ENCODE data around the gene ERMAP. TPM values are rescaled to one million over a fixed set of nuclear protein-coding genes. Genes with fewer than 3 reads are reported as not detected.

ERMAP gene
- total and polyA plus RNA-seq, 9 of the 15 experiments (the other 6 are each of a cell fraction or from before 2014, with no cell fraction given) = 8.0 to 31.4 (median 22.5) TPM

GRCh38 chr1:42816585-42817439 lies at the start of gene ERMAP, which contains the start of gene SVBP (continued):
- peak; percentile 68 for TF ChIP-seq PRPF4 (IDR thresholded peaks at IDR 0.05; ENCODE audit: insufficient read depth, low read depth, low read length, poor library complexity, severe bottlenecking)
- peak; percentile 73; the same call in 1 of the 2 replicates for TF ChIP-seq THAP12 (CRISPR knock-in tag; IDR thresholded peaks at IDR 0.05)
- TF ChIP-seq SP2 (IDR thresholded peaks at IDR 0.05; ENCODE audit: extremely low read depth, low read depth, low read length, poor library complexity, severe bottlenecking) = no peak
- TF ChIP-seq RBBP5 (IDR thresholded peaks at IDR 0.05; ENCODE audit: borderline replicate concordance, insufficient read depth, low read length, poor library complexity, severe bottlenecking) = peak; percentile 74
- TF ChIP-seq BCOR (IDR thresholded peaks at IDR 0.05) = peak; percentile 91
- peak; percentile 69 for TF ChIP-seq GABPA (tag; conservative IDR thresholded peaks at IDR 0.05; ENCODE audit: low read depth)
- TF ChIP-seq KDM2B (CRISPR knock-in tag; IDR thresholded peaks at IDR 0.05) = no peak
- TF ChIP-seq NFIC (IDR thresholded peaks at IDR 0.05) = peak; percentile 80
- TF ChIP-seq MECOM (CRISPR knock-in tag; IDR thresholded peaks at IDR 0.05) = no peak
- no peak for TF ChIP-seq NELFE (IDR thresholded peaks at IDR 0.05; ENCODE audit: insufficient read depth, insufficient read length)
- TF ChIP-seq EGR1 (conservative IDR thresholded peaks at IDR 0.05) = peak; percentile 29; the same call in 1 of the 2 replicates
- peak; percentile 39; the same call in 1 of the 2 replicates for TF ChIP-seq CBFB (CRISPR knock-in tag; IDR thresholded peaks at IDR 0.05)
- TF ChIP-seq TAF7 (tag; IDR thresholded peaks at IDR 0.05) = peak; percentile 81
- no peak for TF ChIP-seq NR2C2 (CRISPR knock-in tag; IDR thresholded peaks at IDR 0.05)
- TF ChIP-seq NR2C2 (tag; IDR thresholded peaks at IDR 0.05) = peak; percentile 74; the same call in 1 of the 2 replicates
- TF ChIP-seq CC2D1A (IDR thresholded peaks at IDR 0.05) = 0 out of 2 replicates have a peak, but pooled peaks have one; percentile 27
- TF ChIP-seq HES1 (IDR thresholded peaks at IDR 0.05; ENCODE audit: low read depth) = no peak
- TF ChIP-seq RBM14 (IDR thresholded peaks at IDR 0.05; ENCODE audit: borderline replicate concordance, insufficient read depth, low read depth, low read length) = no peak
- no peak for TF ChIP-seq SNRNP70 (optimal IDR thresholded peaks at IDR 0.05; ENCODE audit: low read depth, low read length)
- no peak for TF ChIP-seq RFX7 (CRISPR knock-in tag; IDR thresholded peaks at IDR 0.05)
- TF ChIP-seq BRF1 (IDR thresholded peaks at IDR 0.05; ENCODE audit: borderline replicate concordance, extremely low read depth, insufficient read length) = no peak

All from K562 (cell line).